ENCODE results near the gene MFAP4. TPM values are rescaled to one million over a fixed set of nuclear protein-coding genes. Genes with fewer than 3 reads are reported as not detected.

The MFAP4 gene
- total RNA-seq, 5 donors from 2014 or later (not counting 1 experiment from before 2014, with no cell fraction given): 0.18 to 0.63 (median 0.46) TPM; not detected in 2

- Mint-ChIP-seq H3K27me3 (peaks cover 4% of the 10 kb centered on the region in 2 donors), H3K36me3 (no peaks in the 10 kb centered on the region), H3K4me1 (peaks cover 12 to 28% (median 18%) of the 10 kb centered on the region in 3 donors), H3K4me3 (no peak overlapping the region), H3K9me3 (no peaks in the 10 kb centered on the region), H3K27ac (no peak overlapping the region)
- H3K4me3 ChIP-seq (ENCODE audit: control insufficient read depth in 1 of 2, extremely low read depth in 1 of 2, low read length in 1 of 2): no peak overlapping the region
- ChIA-PET POLR2A (interaction anchor here (0.6 to 0.7 kb wide), 2 partner anchors 12 to 13 kb away, joined by 3 to 6 read pairs; no protein-coding TSS in a partner anchor), CTCF (interaction anchor here (0.5 to 2.1 kb wide), 9 partner anchors 10 to 510 kb away, joined by 3 to 11 read pairs (median 4); partner anchors contain the start of gene MAPK7 (in 1 of the 2))
- no peaks in the 10 kb centered on the region for H3K9me3 ChIP-seq
- H3K27ac ChIP-seq (ENCODE audit: low read length): no peak overlapping the region
- no peak for ATAC-seq (replicated peaks in 1 of 4)
- H3K27me3 ChIP-seq (replicated peaks in 1 of 2; ENCODE audit: control insufficient read depth in 2 of 2, extremely low read depth in 1 of 2, insufficient read depth in 2 of 2, low read length in 1 of 2): peaks cover 0 to 19% of the 10 kb centered on the region in 2 experiments
- 94% methylated on average over 8 of the region's 14 CpGs for WGBS (ENCODE audit: insufficient coverage)
- peaks cover 3 to 24% of the 10 kb centered on the region in 2 experiments for H3K4me1 ChIP-seq (ENCODE audit: control insufficient read depth in 1 of 2, extremely low read depth in 1 of 2, insufficient read depth in 2 of 2, low read length in 2 of 2)
- no peak for DNase-seq
- H3K36me3 ChIP-seq (ENCODE audit: control insufficient read depth in 2 of 2, extremely low read depth in 1 of 2, insufficient read depth in 1 of 2, low read length in 1 of 2): no peaks in the 10 kb centered on the region
These were observed 22.1 kb downstream of the MFAP4 start for GRCh38 chr17:19364699-19365498.

DNA sequence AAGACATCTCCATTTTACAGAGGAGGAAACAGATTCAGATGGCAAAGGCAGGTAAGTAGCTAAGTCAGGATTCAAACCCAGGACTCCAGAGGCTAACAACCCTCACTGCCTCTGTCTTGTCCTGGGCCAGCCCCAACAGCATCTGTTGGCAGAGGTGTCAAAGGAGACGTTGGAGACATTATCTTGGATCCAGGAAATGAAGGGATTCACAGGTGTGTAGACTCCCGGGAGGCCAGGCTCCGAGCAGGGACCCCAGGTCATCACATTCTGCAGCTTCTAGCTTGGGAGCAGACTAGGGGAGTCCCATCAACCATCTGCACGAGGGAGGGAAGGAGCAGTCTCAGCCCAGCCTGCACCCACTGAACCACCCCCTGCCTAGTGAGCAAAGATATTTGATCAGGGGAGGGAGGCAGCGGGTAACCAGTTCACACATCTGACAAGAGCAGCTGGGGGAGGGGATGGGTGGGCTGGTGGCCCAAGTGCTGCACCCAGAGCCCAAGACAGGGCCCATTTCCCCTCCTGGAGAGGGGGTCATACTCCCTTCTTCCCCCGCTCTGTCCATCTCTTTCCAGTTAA, 23.4 kb downstream of the MFAP4 start:
- Histone ChIP-seq H3K27ac (ENCODE audit: low read length) (no peak overlapping the region), H3K27me3 (replicated peaks in 1 of 2; ENCODE audit: control insufficient read depth in 2 of 2, extremely low read depth in 1 of 2, insufficient read depth in 2 of 2, low read length in 1 of 2) (peaks cover 0 to 32% of the 10 kb centered on the region in 2 experiments), H3K9me3 (no peaks in the 10 kb centered on the region), H3K4me1 (ENCODE audit: control insufficient read depth in 1 of 2, extremely low read depth in 1 of 2, insufficient read depth in 2 of 2, low read length in 2 of 2) (peaks cover 0 to 14% of the 10 kb centered on the region in 2 experiments), H3K36me3 (ENCODE audit: control insufficient read depth in 2 of 2, extremely low read depth in 1 of 2, insufficient read depth in 1 of 2, low read length in 1 of 2) (no peaks in the 10 kb centered on the region), H3K4me3 (ENCODE audit: control insufficient read depth in 1 of 2, extremely low read depth in 1 of 2, low read length in 1 of 2) (no peak overlapping the region)
- Mint-ChIP-seq H3K4me3 (peak overlapping the region in 1 of 3 donors; percentile 31), H3K27me3 (peaks cover 9 to 15% of the 10 kb centered on the region in 2 donors), H3K9me3 (no peaks in the 10 kb centered on the region), H3K4me1 (peaks cover 0 to 14% (median 7%) of the 10 kb centered on the region in 3 donors), H3K27ac (no peak overlapping the region), H3K36me3 (no peaks in the 10 kb centered on the region)
- ChIA-PET POLR2A (no interaction called here), CTCF (interaction anchor here (0.5 to 2.2 kb wide), 10 partner anchors 8 to 409 kb away, joined by 3 to 64 read pairs (median 6); partner anchors contain the start of gene MAPK7 (in 2 of the 2))
- ATAC-seq (replicated peaks in 1 of 4): no peak
- no peak for DNase-seq
- WGBS (ENCODE audit: insufficient coverage): 70% methylated on average over 2 of the region's 6 CpGs

GRCh38 chr17:19363114-19363438, 23.9 kb downstream of the MFAP4 start:
- Mint-ChIP-seq H3K27me3 (peaks cover 10 to 16% of the 10 kb centered on the region in 2 donors), H3K9me3 (no peaks in the 10 kb centered on the region), H3K27ac (no peak overlapping the region), H3K4me1 (peaks cover 0 to 10% (median 7%) of the 10 kb centered on the region in 3 donors), H3K4me3 (peak overlapping the region; percentile 73 to 88 (median 86)), H3K36me3 (no peaks in the 10 kb centered on the region)
- no peak overlapping the region for H3K27ac ChIP-seq (ENCODE audit: low read length)
- WGBS (ENCODE audit: insufficient coverage): 32% methylated on average over 14 of the region's 14 CpGs
- ATAC-seq (replicated peaks in 1 of 4) (no peak), DNase-seq (no peak)
- ChIA-PET CTCF (interaction anchor here (0.5 to 2.2 kb wide), 13 partner anchors 8 to 409 kb away, joined by 3 to 64 read pairs (median 4); partner anchors contain the start of gene MAPK7 (in 2 of the 2)), POLR2A (interaction anchor here (0.6 to 1.0 kb wide), 2 partner anchors 14 to 1640 kb away, joined by 3 to 9 read pairs; no protein-coding TSS in a partner anchor)
- peaks cover 0 to 35% of the 10 kb centered on the region in 2 experiments for H3K27me3 ChIP-seq (replicated peaks in 1 of 2; ENCODE audit: control insufficient read depth in 2 of 2, extremely low read depth in 1 of 2, insufficient read depth in 2 of 2, low read length in 1 of 2)
- no peaks in the 10 kb centered on the region for H3K9me3 ChIP-seq
- peaks cover 0 to 14% of the 10 kb centered on the region in 2 experiments for H3K4me1 ChIP-seq (ENCODE audit: control insufficient read depth in 1 of 2, extremely low read depth in 1 of 2, insufficient read depth in 2 of 2, low read length in 2 of 2)
- H3K36me3 ChIP-seq (ENCODE audit: control insufficient read depth in 2 of 2, extremely low read depth in 1 of 2, insufficient read depth in 1 of 2, low read length in 1 of 2): no peaks in the 10 kb centered on the region
- H3K4me3 ChIP-seq (ENCODE audit: control insufficient read depth in 1 of 2, extremely low read depth in 1 of 2, low read length in 1 of 2): peak overlapping the region; percentile 77 to 79

GRCh38 chr17:19362277-19363113, 24.5 kb downstream of the MFAP4 start, which contains the start of gene B9D1:
TSS of gene B9D1 (minus strand) at chr17:19362723. CDS start at chr17:19362569, 154 bp downstream.
- H3K9me3 ChIP-seq: no peaks in the 10 kb centered on the region
- DNase-seq: peak; percentile 83 to 98 (median 91)
- H3K4me3 ChIP-seq (ENCODE audit: control insufficient read depth in 1 of 2, extremely low read depth in 1 of 2, low read length in 1 of 2): peak within 1 kb of the TSS; percentile 77 to 79
- ChIA-PET POLR2A (interaction anchor here (0.6 to 1.0 kb wide), 2 partner anchors 15 to 1641 kb away, joined by 3 to 9 read pairs; no protein-coding TSS in a partner anchor), CTCF (interaction anchor here (0.5 to 2.2 kb wide), 16 partner anchors 9 to 1332 kb away, joined by 3 to 64 read pairs (median 4); partner anchors contain the start of gene MAPK7 (in 2 of the 2))
- peaks cover 0 to 35% of the 10 kb centered on the region in 2 experiments for H3K27me3 ChIP-seq (replicated peaks in 1 of 2; ENCODE audit: control insufficient read depth in 2 of 2, extremely low read depth in 1 of 2, insufficient read depth in 2 of 2, low read length in 1 of 2)
- H3K36me3 Mint-ChIP-seq: no peaks in the 10 kb centered on the region
- ATAC-seq (replicated peaks in 1 of 4): peak; percentile 89 to 95 (median 91)
- under 1% methylated on average over 83 of the region's 83 CpGs for whole genome bisulfite sequencing (ENCODE audit: insufficient coverage)
- peaks cover 10 to 16% of the 10 kb centered on the region in 2 donors for H3K27me3 Mint-ChIP-seq
- peak within 1 kb of the TSS; percentile 73 to 88 (median 86) for H3K4me3 Mint-ChIP-seq
- no peaks in the 10 kb centered on the region for H3K9me3 Mint-ChIP-seq
- peak within 1 kb of the TSS; percentile 69 to 82 for H3K27ac Mint-ChIP-seq
- peaks cover 0 to 14% of the 10 kb centered on the region in 2 experiments for H3K4me1 ChIP-seq (ENCODE audit: control insufficient read depth in 1 of 2, extremely low read depth in 1 of 2, insufficient read depth in 2 of 2, low read length in 2 of 2)
- H3K36me3 ChIP-seq (ENCODE audit: control insufficient read depth in 2 of 2, extremely low read depth in 1 of 2, insufficient read depth in 1 of 2, low read length in 1 of 2): no peaks in the 10 kb centered on the region
- peaks cover 0 to 10% (median 7%) of the 10 kb centered on the region in 3 donors for H3K4me1 Mint-ChIP-seq
- H3K27ac ChIP-seq (ENCODE audit: low read length): peak within 1 kb of the TSS; percentile 24

GRCh38 chr17:19361944-19362276, 25.1 kb downstream of the MFAP4 start:
- Mint-ChIP-seq H3K27me3 (peaks cover 10 to 16% of the 10 kb centered on the region in 2 donors), H3K9me3 (no peaks in the 10 kb centered on the region), H3K4me3 (peak overlapping the region; percentile 73 to 86 (median 78)), H3K27ac (peak overlapping the region; percentile 58 to 69), H3K36me3 (no peaks in the 10 kb centered on the region), H3K4me1 (peaks cover 0 to 10% (median 7%) of the 10 kb centered on the region in 3 donors)
- ATAC-seq (replicated peaks in 1 of 4): no peak
- Histone ChIP-seq H3K4me3 (ENCODE audit: control insufficient read depth in 1 of 2, extremely low read depth in 1 of 2, low read length in 1 of 2) (peak overlapping the region; percentile 56 to 79), H3K27ac (ENCODE audit: low read length) (peak overlapping the region; percentile 24), H3K9me3 (no peaks in the 10 kb centered on the region), H3K36me3 (ENCODE audit: control insufficient read depth in 2 of 2, extremely low read depth in 1 of 2, insufficient read depth in 1 of 2, low read length in 1 of 2) (no peaks in the 10 kb centered on the region), H3K27me3 (replicated peaks in 1 of 2; ENCODE audit: control insufficient read depth in 2 of 2, extremely low read depth in 1 of 2, insufficient read depth in 2 of 2, low read length in 1 of 2) (peaks cover 0 to 35% of the 10 kb centered on the region in 2 experiments), H3K4me1 (ENCODE audit: control insufficient read depth in 1 of 2, extremely low read depth in 1 of 2, insufficient read depth in 2 of 2, low read length in 2 of 2) (peaks cover 0 to 14% of the 10 kb centered on the region in 2 experiments)
- POLR2A ChIA-PET: no interaction called here
- WGBS (ENCODE audit: insufficient coverage): 29% methylated on average over 12 of the region's 16 CpGs
- no peak for DNase-seq
- CTCF ChIA-PET: interaction anchor here (1.8 to 2.2 kb wide), 2 partner anchors 16 to 86 kb away, joined by 7 to 64 read pairs; partner anchors contain the start of gene MAPK7 (in 1 of the 2)
